Tibial artery (tissue), 4 donors: ENCODE data around the gene ITPRIPL2.

Experiments
- DNase-seq, 2 donors: peaks; one replicate each; pipeline ENCODE4 v3.0.0-alpha.2; 2019
- H3K27ac ChIP-seq, 2 donors: fragments of 200-600 bp; sonication (generic) in 1 of 2; 1 replicate in 1 of 2; 2 replicates in 1 of 2; pipeline ENCODE4 v1.5.1; 2018 to 2019; ENCODE audit warnings: mild to moderate bottlenecking in 1 of 2
- H3K27me3 ChIP-seq, 2 donors: fragments of 200-600 bp; sonication (generic) in 1 of 2; one replicate each; pipeline versions ENCODE4 v1.5.1 to v1.6.0; 2016 to 2019
- H3K36me3 ChIP-seq, 3 donors: fragments of 200-600 bp; sonication (generic) in 2 of 3; one replicate each; pipeline ENCODE4 v1.5.1; 2016 to 2019; ENCODE audit warnings: mild to moderate bottlenecking in 2 of 3
- H3K4me1 ChIP-seq, 4 donors: fragments of 200-600 bp; sonication (generic) in 2 of 4; 1 replicate in 3 of 4; 2 replicates in 1 of 4; pipeline ENCODE4 v1.5.1; 2016 to 2019
- H3K4me3 ChIP-seq, 2 donors: fragments of 200-600 bp; sonication (generic) in 1 of 2; 1 replicate in 1 of 2; 2 replicates in 1 of 2; pipeline ENCODE4 v1.5.1; 2018 to 2019; ENCODE audit warnings: mild to moderate bottlenecking in 2 of 2
- H3K9me3 ChIP-seq, 3 donors: fragments of 200-600 bp; sonication (generic) in 1 of 3; one replicate each; pipeline ENCODE4 v1.5.1; 2016 to 2019
- CTCF ChIP-seq, 2 experiments: fragments of 200-600 bp in 1 of 2; fragments of 450-650 bp in 1 of 2; IDR thresholded peaks; one replicate each; pipeline ENCODE4 v1.5.1; 2017 to 2019; ENCODE audit warnings: antibody characterized with exemption in 2 of 2, mild to moderate bottlenecking in 1 of 2, moderate library complexity in 1 of 2
- intact Hi-C: fragments of 100-400 bp; cut with DNase I; formaldehyde crosslinking; loops from one replicate; pipeline ENCODE4 v1.15.0; 2023; ENCODE audit warnings: low total_unique reads

The ITPRIPL2 gene

GRCh38 chr16:19131825-19132218 lies 18.1 kb downstream of the ITPRIPL2 start:
- H3K27me3 ChIP-seq, result no peaks in the 10 kb centered on the region
- no peaks in the 10 kb centered on the region for H3K36me3 ChIP-seq
- H3K27ac ChIP-seq, result peak overlapping the region; percentile 54 to 64
- no peaks in the 10 kb centered on the region for H3K9me3 ChIP-seq
- intact Hi-C loops, result no loop called here
- no peak for DNase-seq
- peaks cover 0 to 38% (median 32%) of the 10 kb centered on the region in 4 donors for H3K4me1 ChIP-seq
- TF ChIP-seq CTCF (IDR thresholded peaks at IDR 0.05), result no peak
- no peak overlapping the region for H3K4me3 ChIP-seq

GRCh38 chr16:19132255-19132654 lies 18.5 kb downstream of the ITPRIPL2 start:
- Histone ChIP-seq H3K36me3 (no peaks in the 10 kb centered on the region), H3K27ac (peak overlapping the region; percentile 54 to 64), H3K27me3 (no peaks in the 10 kb centered on the region), H3K4me3 (no peak overlapping the region), H3K4me1 (peaks cover 0 to 43% (median 36%) of the 10 kb centered on the region in 4 donors), H3K9me3 (no peaks in the 10 kb centered on the region)
- DNase-seq, result no peak
- no peak for TF ChIP-seq CTCF (IDR thresholded peaks at IDR 0.05)
- intact Hi-C loops, result no loop called here

- no peak overlapping the region for H3K4me3 ChIP-seq
- no peak for TF ChIP-seq CTCF (IDR thresholded peaks at IDR 0.05)
- DNase-seq, result no peak
- H3K36me3 ChIP-seq, result no peaks in the 10 kb centered on the region
- no peak overlapping the region for H3K27ac ChIP-seq
- intact Hi-C loops, result no loop called here
- no peaks in the 10 kb centered on the region for H3K27me3 ChIP-seq
- H3K4me1 ChIP-seq, result peaks cover 0 to 49% (median 41%) of the 10 kb centered on the region in 4 donors
- H3K9me3 ChIP-seq, result no peaks in the 10 kb centered on the region
These were observed 19.1 kb downstream of the ITPRIPL2 start for GRCh38 chr16:19132898-19133297.

- intact Hi-C loops, result no loop called here
- peaks cover 0 to 56% (median 44%) of the 10 kb centered on the region in 4 donors for H3K4me1 ChIP-seq
- no peak overlapping the region for H3K4me3 ChIP-seq
- H3K36me3 ChIP-seq, result no peaks in the 10 kb centered on the region
- no peaks in the 10 kb centered on the region for H3K9me3 ChIP-seq
- no peak for TF ChIP-seq CTCF (IDR thresholded peaks at IDR 0.05)
- no peak overlapping the region for H3K27ac ChIP-seq
- no peak for DNase-seq
- H3K27me3 ChIP-seq, result no peaks in the 10 kb centered on the region
These were observed 19.8 kb downstream of the ITPRIPL2 start for GRCh38 chr16:19133600-19133999.

DNA sequence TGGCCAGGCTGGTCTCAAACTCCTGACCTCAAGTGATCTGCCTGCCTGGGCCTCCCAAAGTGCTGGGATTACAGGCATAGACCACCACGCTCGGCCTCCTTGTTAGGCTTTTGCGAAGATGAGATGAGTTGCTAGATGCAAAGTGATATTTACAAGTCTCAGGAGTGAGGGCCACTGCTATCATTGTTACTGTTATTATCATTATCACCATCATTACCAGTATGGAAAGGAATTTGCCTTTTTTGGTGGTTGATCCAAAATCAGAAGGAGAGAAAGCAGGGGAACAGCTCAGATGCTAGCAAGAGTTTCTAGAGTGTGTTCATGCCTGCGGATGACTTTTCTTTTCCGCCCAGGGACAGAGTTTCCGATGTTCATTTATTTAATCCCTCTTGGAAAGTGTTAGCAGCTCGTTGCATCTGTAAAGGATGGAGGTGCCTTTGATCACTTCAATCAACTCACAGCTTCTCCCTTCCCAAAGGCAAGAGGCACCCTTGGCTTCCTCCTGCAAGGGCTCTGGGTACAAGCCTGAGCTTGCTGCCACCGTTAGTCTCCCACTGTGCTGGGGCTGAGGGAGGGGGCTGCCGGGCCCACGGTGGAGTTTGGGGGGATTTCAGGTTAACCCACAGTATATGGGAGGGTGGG lies 21.6 kb downstream of the ITPRIPL2 start:
- DNase-seq, result no peak
- H3K27ac ChIP-seq, result no peak overlapping the region
- no peak for TF ChIP-seq CTCF (IDR thresholded peaks at IDR 0.05)
- H3K4me3 ChIP-seq, result no peak overlapping the region
- no peaks in the 10 kb centered on the region for H3K27me3 ChIP-seq
- H3K36me3 ChIP-seq, result no peaks in the 10 kb centered on the region
- intact Hi-C loops, result no loop called here
- H3K4me1 ChIP-seq, result peaks cover 0 to 68% (median 44%) of the 10 kb centered on the region in 4 donors
- H3K9me3 ChIP-seq, result no peaks in the 10 kb centered on the region
